Activated CD4-positive, alpha-beta T cell treated with anti-CD3 and anti-CD28 coated beads, Interleukin-2, amount 50 U/mL, for 4 hours (primary cell): ENCODE results near the gene NCL.
A peak's percentile ranks its signal among the peaks of the same experiment; 100 is the strongest.
"Not testable (repeated sequence)": the region's sequence is repeated elsewhere in the genome, so short reads cannot be mapped to it uniquely, and the experiment has no call there.

ENCODE experiments used
- DNase-seq, 2 experiments: peaks; one replicate each; pipeline ENCODE4 v3.0.0-alpha.2; 2020

NCL gene

GRCh38 chr2:231427116-231427515 lies 37.2 kb downstream of the NCL start:
- DNase-seq = no peak

- no peak for DNase-seq
Measured at GRCh38 chr2:231425811-231426703, 38.2 kb downstream of the NCL start.

- DNase-seq = no peak
Measured at GRCh38 chr2:231425291-231425810, 38.9 kb downstream of the NCL start.

- DNase-seq = no peak
Measured at GRCh38 chr2:231423176-231423575, 41.1 kb downstream of the NCL start.

GRCh38 chr2:231422056-231422455 lies 42.2 kb downstream of the NCL start:
- DNase-seq = no peak

- DNase-seq = no peak
Measured at GRCh38 chr2:231421051-231421580, 43.2 kb downstream of the NCL start.

GRCh38 chr2:231418820-231419640 lies 45.3 kb downstream of the NCL start:
- DNase-seq = no peak

GRCh38 chr2:231415029-231415428 lies 49.3 kb downstream of the NCL start:
- no peak for DNase-seq

- DNase-seq = no peak
Measured at GRCh38 chr2:231413921-231414476, 50.3 kb downstream of the NCL start.

- no peak for DNase-seq
Measured at GRCh38 chr2:231413456-231413855, 50.8 kb downstream of the NCL start.

GRCh38 chr2:231412618-231412963 lies 51.7 kb downstream of the NCL start:
- no peak for DNase-seq

- peak; percentile 13 to 15 for DNase-seq
Measured at GRCh38 chr2:231411831-231412617, 52.3 kb downstream of the NCL start.

GRCh38 chr2:231411237-231411636 lies 53.0 kb downstream of the NCL start:
- no peak for DNase-seq

- no peak for DNase-seq
Measured at GRCh38 chr2:231410293-231411004, 53.8 kb downstream of the NCL start.

- DNase-seq = no peak
Measured at GRCh38 chr2:231409776-231410175, 54.5 kb downstream of the NCL start.

- DNase-seq = not testable (repeated sequence)
Measured at GRCh38 chr2:231408304-231408703, 56.0 kb downstream of the NCL start.

GRCh38 chr2:231407686-231408085 lies 56.6 kb downstream of the NCL start:
- not testable (repeated sequence) for DNase-seq

- peak; percentile 28 to 29 for DNase-seq
Measured at GRCh38 chr2:231405601-231406367, 58.5 kb downstream of the NCL start.

GRCh38 chr2:231404183-231404578 lies 60.1 kb downstream of the NCL start:
- not testable (repeated sequence) for DNase-seq
